Measurements from ENCODE around the gene POLR2C. TPM values are rescaled to one million over a fixed set of nuclear protein-coding genes. Genes with fewer than 3 reads are reported as not detected.

The POLR2C gene
- total RNA-seq, 1 experiment from 2014 or later = 47.8 TPM

- ChIA-PET CTCF (no interaction called here), POLR2A (ENCODE audit: unreplicated experiment) (no interaction called here)
- Histone ChIP-seq H3F3A (ENCODE audit: insufficient read depth, low read depth) (no peaks in the 10 kb centered on the region), H3K4me1 (replicated peaks; ENCODE audit: insufficient read depth) (no peaks in the 10 kb centered on the region), H3K9me2 (ENCODE audit: insufficient read depth) (no peaks in the 10 kb centered on the region), H3K27me3 (ENCODE audit: insufficient read depth, low read depth) (peaks cover 8% of the 10 kb centered on the region; the same call in 1 of the 2 replicates), H3K4me2 (no peak overlapping the region), H3K36me3 (ENCODE audit: low read depth) (no peaks in the 10 kb centered on the region), H3K9me3 (ENCODE audit: insufficient read depth, low read depth) (no peaks in the 10 kb centered on the region), H4K20me1 (ENCODE audit: insufficient read depth) (no peaks in the 10 kb centered on the region), H3K27ac (no peak overlapping the region), H2AFZ (no peak overlapping the region), H3K79me2 (ENCODE audit: low read depth) (no peaks in the 10 kb centered on the region), H3K4me3 (no peak overlapping the region)
- BruUV-seq (replicated peaks) = no TSS peak
- intact Hi-C loops (cut with micrococcal nuclease; ENCODE audit: unreplicated experiment) = no loop called here
- DNase-seq = no peak
- no peak for TF ChIP-seq CTCF (conservative IDR thresholded peaks at IDR 0.05)
- TF ChIP-seq EZH2 (IDR thresholded peaks at IDR 0.05; ENCODE audit: low read depth) = no peak
Measured at GRCh38 chr16:57501492-57501891, 39.0 kb downstream of the POLR2C start.

- CTCF ChIA-PET = no interaction called here
- H3K27ac ChIP-seq = no peak overlapping the region
- no peak overlapping the region for H3K4me2 ChIP-seq
Measured at GRCh38 chr16:57502048-57502775, 39.7 kb downstream of the POLR2C start.

GRCh38 chr16:57503366-57503765, 40.9 kb downstream of the POLR2C start:
- no peaks in the 10 kb centered on the region for H3K79me2 ChIP-seq (ENCODE audit: low read depth)
- no peaks in the 10 kb centered on the region for H4K20me1 ChIP-seq (ENCODE audit: insufficient read depth)
- no peak overlapping the region for H2AFZ ChIP-seq
- H3F3A ChIP-seq (ENCODE audit: insufficient read depth, low read depth) = no peaks in the 10 kb centered on the region
- H3K4me3 ChIP-seq = no peak overlapping the region
- DNase-seq = no peak
- no peak overlapping the region for H3K27ac ChIP-seq
- no peaks in the 10 kb centered on the region for H3K36me3 ChIP-seq (ENCODE audit: low read depth)
- POLR2A ChIA-PET (ENCODE audit: unreplicated experiment) = no interaction called here
- TF ChIP-seq EZH2 (IDR thresholded peaks at IDR 0.05; ENCODE audit: low read depth) (no peak), CTCF (conservative IDR thresholded peaks at IDR 0.05) (no peak)
- H3K9me3 ChIP-seq (ENCODE audit: insufficient read depth, low read depth) = no peaks in the 10 kb centered on the region
- no peaks in the 10 kb centered on the region for H3K9me2 ChIP-seq (ENCODE audit: insufficient read depth)
- no peak overlapping the region for H3K4me2 ChIP-seq
- CTCF ChIA-PET = no interaction called here
- H3K4me1 ChIP-seq (replicated peaks; ENCODE audit: insufficient read depth) = no peaks in the 10 kb centered on the region
- no TSS peak for BruUV-seq (replicated peaks)
- peaks cover 8% of the 10 kb centered on the region; the same call in 1 of the 2 replicates for H3K27me3 ChIP-seq (ENCODE audit: insufficient read depth, low read depth)
- intact Hi-C loops (cut with micrococcal nuclease; ENCODE audit: unreplicated experiment) = no loop called here

More at GRCh38 chr16:57502048-57502775, 39.7 kb downstream of the POLR2C start:
- Histone ChIP-seq H4K20me1 (ENCODE audit: insufficient read depth) (no peaks in the 10 kb centered on the region), H3K4me1 (replicated peaks; ENCODE audit: insufficient read depth) (no peaks in the 10 kb centered on the region), H3K27me3 (ENCODE audit: insufficient read depth, low read depth) (peaks cover 8% of the 10 kb centered on the region; the same call in 1 of the 2 replicates), H3K9me2 (ENCODE audit: insufficient read depth) (no peaks in the 10 kb centered on the region), H3K9me3 (ENCODE audit: insufficient read depth, low read depth) (no peaks in the 10 kb centered on the region), H3F3A (ENCODE audit: insufficient read depth, low read depth) (no peaks in the 10 kb centered on the region), H3K4me3 (no peak overlapping the region), H2AFZ (no peak overlapping the region), H3K36me3 (ENCODE audit: low read depth) (no peaks in the 10 kb centered on the region), H3K79me2 (ENCODE audit: low read depth) (no peaks in the 10 kb centered on the region)
- TF ChIP-seq CTCF (conservative IDR thresholded peaks at IDR 0.05) (no peak), EZH2 (IDR thresholded peaks at IDR 0.05; ENCODE audit: low read depth) (no peak)
- intact Hi-C loops (cut with micrococcal nuclease; ENCODE audit: unreplicated experiment) = no loop called here
- POLR2A ChIA-PET (ENCODE audit: unreplicated experiment) = no interaction called here
- DNase-seq = no peak
- no TSS peak for BruUV-seq (replicated peaks)
